OCI-LY1 (cell line): ENCODE results near the gene EFCAB5.
"Not testable (repeated sequence)": the region's sequence is repeated elsewhere in the genome, so short reads cannot be mapped to it uniquely, and the experiment has no call there.

Source experiments
- H2AFZ ChIP-seq: fragments of 200-600 bp; sonication (generic), shearing (Covaris generic); 2 replicates; pipeline ENCODE4 v1.6.0; 2014; ENCODE audit warnings: antibody characterized with exemption, mild to moderate bottlenecking, low read length
- H3F3A ChIP-seq: fragments of 200-600 bp; sonication (generic), shearing (Covaris generic); 2 replicates; pipeline ENCODE4 v1.6.0; 2014; ENCODE audit warnings: mild to moderate bottlenecking, antibody characterized with exemption, low read length, moderate library complexity; ENCODE audit not compliant: insufficient read depth
- H3K27ac ChIP-seq: fragments of 200-600 bp; sonication (generic); 2 replicates; pipeline ENCODE4 v1.5.1; 2014; ENCODE audit warnings: low read length, mixed run types, mild to moderate bottlenecking, low read depth; ENCODE audit not compliant: poor library complexity, severe bottlenecking
- H3K27me3 ChIP-seq: fragments of 200-600 bp; sonication (generic); 2 replicates; pipeline ENCODE4 v1.6.0; 2014; ENCODE audit warnings: antibody characterized with exemption, mild to moderate bottlenecking, low read length, moderate library complexity; ENCODE audit not compliant: insufficient read depth
- H3K36me3 ChIP-seq: fragments of 200-600 bp; sonication (generic); 2 replicates; pipeline ENCODE4 v1.6.1; 2014; ENCODE audit warnings: mild to moderate bottlenecking, antibody characterized with exemption, low read length, moderate library complexity, mixed read lengths; ENCODE audit not compliant: insufficient read depth
- H3K4me1 ChIP-seq: fragments of 200-600 bp; sonication (generic); 2 replicates; pipeline ENCODE4 v1.5.1; 2014; ENCODE audit warnings: mild to moderate bottlenecking, low read length, moderate library complexity; ENCODE audit not compliant: insufficient read depth, severe bottlenecking
- H3K4me2 ChIP-seq: fragments of 200-600 bp; sonication (generic), shearing (Covaris generic); 2 replicates; pipeline ENCODE4 v1.6.1; 2014; ENCODE audit warnings: low read length
- H3K4me3 ChIP-seq: fragments of 200-600 bp; sonication (generic); 2 replicates; pipeline ENCODE4 v1.5.1; 2014; ENCODE audit warnings: low read length, low read depth, mild to moderate bottlenecking, mixed read lengths; ENCODE audit not compliant: poor library complexity, severe bottlenecking
- H3K79me2 ChIP-seq: fragments of 200-600 bp; shearing (Covaris generic); 2 replicates; pipeline ENCODE4 v1.6.1; 2016; ENCODE audit warnings: mixed run types, low read length, mixed read lengths; ENCODE audit not compliant: insufficient read depth
- H3K9ac ChIP-seq: fragments of 200-600 bp; sonication (generic), shearing (Covaris generic); 2 replicates; pipeline ENCODE4 v1.6.1; 2014; ENCODE audit warnings: mild to moderate bottlenecking, low read length, mixed read lengths
- H3K9me2 ChIP-seq: fragments of 200-600 bp; sonication (generic), shearing (Covaris generic); 2 replicates; pipeline ENCODE4 v1.6.1; 2014; ENCODE audit warnings: low read depth, mild to moderate bottlenecking, low read length, mixed read lengths
- H3K9me3 ChIP-seq: fragments of 200-600 bp; shearing (Covaris generic); 2 replicates; pipeline ENCODE4 v1.6.1; 2014; ENCODE audit warnings: low read length, mixed read lengths
- H4K20me1 ChIP-seq: fragments of 200-600 bp; sonication (generic), shearing (Covaris generic); 2 replicates; pipeline ENCODE4 v1.6.0; 2016; ENCODE audit warnings: mild to moderate bottlenecking, low read length; ENCODE audit not compliant: insufficient read depth
- EZH2 ChIP-seq: fragments of 200-600 bp; sonication (generic), shearing (Covaris generic); IDR thresholded peaks from 2 replicates; pipeline ENCODE4 v1.8.0; 2017; ENCODE audit warnings: borderline replicate concordance, mixed run types, mild to moderate bottlenecking, antibody characterized with exemption, low read length, moderate library complexity, mixed read lengths
- TF ChIP-seq, protein P1 (sequence below): fragments of 200-600 bp; sonication (generic), shearing (Covaris generic); IDR thresholded peaks from 2 replicates; pipeline ENCODE4 v1.5.1; 2017; ENCODE audit warnings: mild to moderate bottlenecking, antibody characterized with exemption, low read length, moderate library complexity, mixed read lengths

EFCAB5 gene

GRCh38 chr17:30137158-30137557, 195.7 kb downstream of the EFCAB5 start:
- Histone ChIP-seq H3K36me3 (peaks cover 61% of the 10 kb centered on the region), H3F3A (no peaks in the 10 kb centered on the region), H4K20me1 (no peaks in the 10 kb centered on the region), H2AFZ (no peak overlapping the region), H3K9ac (no peak overlapping the region), H3K4me3 (no peak overlapping the region), H3K9me2 (no peaks in the 10 kb centered on the region), H3K4me2 (no peak overlapping the region), H3K4me1 (no peaks in the 10 kb centered on the region), H3K27me3 (no peaks in the 10 kb centered on the region), H3K79me2 (peaks cover 20% of the 10 kb centered on the region), H3K9me3 (no peaks in the 10 kb centered on the region), H3K27ac (no peak overlapping the region)
- no peak for TF ChIP-seq EZH2
- TF ChIP-seq, protein P1, sequence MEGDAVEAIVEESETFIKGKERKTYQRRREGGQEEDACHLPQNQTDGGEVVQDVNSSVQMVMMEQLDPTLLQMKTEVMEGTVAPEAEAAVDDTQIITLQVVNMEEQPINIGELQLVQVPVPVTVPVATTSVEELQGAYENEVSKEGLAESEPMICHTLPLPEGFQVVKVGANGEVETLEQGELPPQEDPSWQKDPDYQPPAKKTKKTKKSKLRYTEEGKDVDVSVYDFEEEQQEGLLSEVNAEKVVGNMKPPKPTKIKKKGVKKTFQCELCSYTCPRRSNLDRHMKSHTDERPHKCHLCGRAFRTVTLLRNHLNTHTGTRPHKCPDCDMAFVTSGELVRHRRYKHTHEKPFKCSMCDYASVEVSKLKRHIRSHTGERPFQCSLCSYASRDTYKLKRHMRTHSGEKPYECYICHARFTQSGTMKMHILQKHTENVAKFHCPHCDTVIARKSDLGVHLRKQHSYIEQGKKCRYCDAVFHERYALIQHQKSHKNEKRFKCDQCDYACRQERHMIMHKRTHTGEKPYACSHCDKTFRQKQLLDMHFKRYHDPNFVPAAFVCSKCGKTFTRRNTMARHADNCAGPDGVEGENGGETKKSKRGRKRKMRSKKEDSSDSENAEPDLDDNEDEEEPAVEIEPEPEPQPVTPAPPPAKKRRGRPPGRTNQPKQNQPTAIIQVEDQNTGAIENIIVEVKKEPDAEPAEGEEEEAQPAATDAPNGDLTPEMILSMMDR = no peak

DNA sequence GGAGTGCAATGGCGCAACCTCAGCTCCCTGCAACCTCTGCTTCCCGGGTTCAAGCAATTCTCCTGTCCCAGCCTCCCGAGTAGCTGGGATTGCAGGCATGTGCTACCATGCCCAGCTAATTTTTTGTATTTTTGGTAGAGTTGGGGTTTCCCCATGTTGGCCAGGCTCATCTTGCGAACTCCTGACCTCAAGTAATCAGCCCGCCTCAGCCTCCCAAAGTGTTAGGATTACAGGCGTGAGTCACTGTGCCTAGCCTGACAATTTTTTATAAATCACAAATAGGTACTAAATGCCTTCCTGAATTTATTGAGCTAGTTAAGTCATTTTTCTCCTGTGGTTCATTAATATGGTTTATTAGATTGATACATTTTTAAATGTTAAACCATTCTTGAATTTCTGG, 206.4 kb downstream of the EFCAB5 start:
- H3K9me2 ChIP-seq, H4K20me1 ChIP-seq, H3K27ac ChIP-seq, H3K4me2 ChIP-seq, H3F3A ChIP-seq, H2AFZ ChIP-seq, H3K9me3 ChIP-seq, H3K9ac ChIP-seq, H3K4me1 ChIP-seq, H3K27me3 ChIP-seq, H3K4me3 ChIP-seq: not testable (repeated sequence)
- Histone ChIP-seq H3K36me3 (peaks cover 19% of the 10 kb centered on the region), H3K79me2 (peaks cover 32% of the 10 kb centered on the region)

- no peaks in the 10 kb centered on the region for H3K9me3 ChIP-seq
- H3K4me2 ChIP-seq = no peak overlapping the region
- H3K9me2 ChIP-seq = no peaks in the 10 kb centered on the region
- H3K36me3 ChIP-seq = peaks cover 24% of the 10 kb centered on the region
- H3K4me1 ChIP-seq = no peaks in the 10 kb centered on the region
- H2AFZ ChIP-seq = no peak overlapping the region
- H3K79me2 ChIP-seq = peaks cover 30% of the 10 kb centered on the region
- H3F3A ChIP-seq = no peaks in the 10 kb centered on the region
- no peak overlapping the region for H3K27ac ChIP-seq
- no peaks in the 10 kb centered on the region for H3K27me3 ChIP-seq
- no peak overlapping the region for H3K4me3 ChIP-seq
- no peaks in the 10 kb centered on the region for H4K20me1 ChIP-seq
- TF ChIP-seq EZH2 = no peak
- TF ChIP-seq, protein P1 = no peak
- no peak overlapping the region for H3K9ac ChIP-seq
Measured at GRCh38 chr17:30148376-30148775, 206.9 kb downstream of the EFCAB5 start.

GRCh38 chr17:30151471-30151870, 210.0 kb downstream of the EFCAB5 start:
- Histone ChIP-seq H3K4me2 (no peak overlapping the region), H3K9me3 (no peaks in the 10 kb centered on the region), H3K4me1 (no peaks in the 10 kb centered on the region), H3K27me3 (no peaks in the 10 kb centered on the region), H3K4me3 (no peak overlapping the region), H2AFZ (no peak overlapping the region), H3K36me3 (peaks cover 36% of the 10 kb centered on the region), H3K9me2 (no peaks in the 10 kb centered on the region), H4K20me1 (no peaks in the 10 kb centered on the region), H3F3A (no peaks in the 10 kb centered on the region), H3K9ac (no peak overlapping the region), H3K79me2 (peaks cover 29% of the 10 kb centered on the region), H3K27ac (no peak overlapping the region)
- TF ChIP-seq EZH2 = no peak
- TF ChIP-seq, protein P1 = no peak
